HG02840 (cell line): Measurements from ENCODE around the gene NIPAL3.
"Not testable (repeated sequence)": the region's sequence is repeated elsewhere in the genome, so short reads cannot be mapped to it uniquely, and the experiment has no call there.

ENCODE experiments used
- ATAC-seq: cut with Tn5 transposase; IDR thresholded peaks from one replicate; pipeline ENCODE4 v1.9.1; 2021; ENCODE audit warnings: mild to moderate bottlenecking, moderate library complexity, moderate number of reproducible peaks; ENCODE audit not compliant: unreplicated experiment, low FRiP score

NIPAL3 gene

DNA sequence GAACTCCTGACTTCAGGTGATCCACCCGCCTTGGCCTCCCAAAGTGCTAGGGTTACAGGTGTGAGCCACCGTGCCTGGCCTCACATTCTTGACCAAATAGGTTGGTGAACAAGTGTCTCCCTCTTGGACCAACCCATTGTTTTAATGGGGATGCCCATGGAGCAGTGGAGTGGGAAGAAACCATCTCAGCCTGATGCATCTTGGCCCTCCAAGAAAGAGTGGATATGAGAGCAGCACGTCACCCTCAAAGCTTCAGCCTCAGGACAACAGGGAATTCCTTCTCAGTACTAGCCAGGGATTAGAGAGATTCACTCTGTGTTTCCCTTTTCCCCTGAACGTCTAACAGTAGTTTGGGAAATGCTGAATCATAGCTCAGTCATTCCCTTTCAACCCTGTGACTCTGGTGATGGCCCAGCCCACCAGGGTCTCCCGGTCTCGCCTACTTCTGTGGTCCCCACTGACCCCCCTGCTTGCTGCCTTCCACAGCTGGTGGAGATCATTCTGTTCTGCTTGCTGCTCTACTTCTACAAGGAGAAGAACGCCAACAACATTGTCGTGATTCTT, 37.4 kb downstream of the NIPAL3 start:
- no peak for ATAC-seq

DNA sequence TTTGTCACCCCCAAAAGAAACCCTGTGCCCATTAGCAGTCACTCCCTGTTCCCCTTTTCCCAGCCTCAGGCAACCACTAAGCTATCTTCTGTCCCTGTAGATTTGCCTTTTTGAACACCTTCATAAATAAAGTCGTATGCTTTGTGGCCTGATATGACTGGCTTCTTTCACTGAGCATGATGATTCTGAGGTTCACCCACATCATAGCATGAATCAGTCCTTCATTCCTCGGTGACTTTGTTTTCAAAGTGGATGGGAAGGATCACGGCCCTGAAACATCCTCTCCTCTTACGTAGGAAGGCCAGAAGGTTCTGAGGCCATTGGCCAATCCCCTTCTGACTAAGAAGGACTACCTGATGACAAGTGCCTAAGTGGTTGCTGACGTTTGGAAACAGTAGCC, 39.1 kb downstream of the NIPAL3 start:
- ATAC-seq = no peak

DNA sequence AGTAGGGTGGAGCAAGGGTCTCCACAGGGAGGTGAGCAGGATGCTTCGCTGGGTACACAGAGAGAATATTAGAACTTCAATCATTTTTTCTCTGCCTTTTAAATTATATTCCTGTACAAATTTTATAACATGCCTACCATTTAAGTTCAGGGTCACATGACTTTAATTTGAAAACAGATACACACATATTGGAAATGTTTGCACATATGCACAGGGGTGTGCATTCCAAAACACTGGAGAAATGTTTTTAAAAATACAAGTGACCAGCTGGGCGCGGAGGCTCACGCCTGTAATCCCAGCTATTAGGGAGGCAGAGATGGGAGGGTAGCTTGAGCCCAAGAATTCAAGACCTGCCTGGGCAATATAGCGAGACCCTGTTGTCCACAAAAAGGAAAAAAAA, 39.7 kb downstream of the NIPAL3 start:
- ATAC-seq = no peak

DNA sequence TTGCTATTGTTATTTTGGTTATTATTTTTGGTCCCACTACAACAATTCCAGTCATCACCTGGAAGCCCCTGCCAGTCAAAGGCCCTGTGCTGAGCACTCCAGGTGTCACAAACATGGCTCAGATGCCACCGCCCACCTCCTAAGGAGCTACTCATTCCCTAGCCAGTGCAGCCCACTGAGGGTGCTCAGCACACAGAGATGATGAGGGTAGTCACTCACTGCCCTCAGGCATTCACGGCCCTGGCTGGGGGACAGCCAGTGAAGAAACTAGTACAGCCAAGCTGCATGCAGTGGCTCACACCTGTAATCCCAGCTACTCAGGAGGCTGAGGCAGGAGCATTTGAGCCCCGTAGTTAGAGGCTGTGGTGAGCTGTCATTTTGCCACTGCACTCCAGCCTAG, 42.3 kb downstream of the NIPAL3 start:
- ATAC-seq = no peak

DNA sequence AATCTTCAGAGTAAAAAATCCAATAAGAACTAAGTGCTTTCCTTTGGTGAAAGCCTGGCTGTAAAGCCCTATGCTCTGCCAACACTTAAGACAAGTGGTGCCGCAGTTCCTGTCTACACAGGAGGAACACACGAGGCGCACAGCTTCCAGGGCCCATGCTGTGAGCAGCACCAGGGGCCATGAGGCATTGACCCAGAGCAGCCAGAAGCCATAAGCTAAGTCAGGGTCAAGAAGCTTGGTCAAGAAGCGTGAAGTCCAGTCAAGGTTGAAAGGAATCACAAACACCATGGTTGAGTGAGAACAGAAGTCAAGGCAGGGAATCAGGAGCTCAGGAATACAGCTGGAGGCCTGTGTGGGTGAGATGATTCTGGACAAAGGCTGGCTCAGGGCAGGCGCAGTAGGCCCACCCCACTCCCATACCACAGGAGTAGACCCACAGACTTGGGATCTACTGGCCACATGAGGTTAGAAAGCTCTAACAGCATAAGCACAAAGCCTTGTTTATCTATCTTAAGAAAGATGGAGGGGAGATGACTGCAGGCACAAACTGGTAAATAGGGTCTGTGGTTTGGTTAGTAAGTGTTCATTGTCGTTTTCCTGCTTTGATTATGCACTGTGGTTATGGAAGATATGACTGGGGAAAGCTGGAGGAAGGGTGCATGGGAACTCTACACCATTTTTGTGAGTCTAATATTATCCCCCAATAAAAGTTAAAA, 44.1 kb downstream of the NIPAL3 start:
- no peak for ATAC-seq

DNA sequence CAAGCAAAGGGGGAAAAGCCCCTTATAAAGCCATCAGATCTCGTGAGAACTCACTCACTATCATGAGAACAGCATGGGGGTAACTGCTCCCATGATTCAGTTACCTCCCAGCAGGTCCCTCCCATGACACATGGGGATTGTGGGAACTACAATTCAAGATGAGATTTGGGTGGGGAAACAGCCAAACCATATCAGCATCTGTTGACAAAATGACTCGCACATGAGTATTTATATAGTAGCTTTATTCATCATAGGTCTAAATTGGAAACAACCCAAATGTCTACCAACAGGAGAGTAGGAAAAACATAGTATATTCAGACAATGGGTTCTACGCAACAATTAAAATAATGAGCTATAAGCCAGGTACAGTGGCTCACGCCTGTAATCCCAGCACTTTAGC, 46.5 kb downstream of the NIPAL3 start:
- ATAC-seq = not testable (repeated sequence)

DNA sequence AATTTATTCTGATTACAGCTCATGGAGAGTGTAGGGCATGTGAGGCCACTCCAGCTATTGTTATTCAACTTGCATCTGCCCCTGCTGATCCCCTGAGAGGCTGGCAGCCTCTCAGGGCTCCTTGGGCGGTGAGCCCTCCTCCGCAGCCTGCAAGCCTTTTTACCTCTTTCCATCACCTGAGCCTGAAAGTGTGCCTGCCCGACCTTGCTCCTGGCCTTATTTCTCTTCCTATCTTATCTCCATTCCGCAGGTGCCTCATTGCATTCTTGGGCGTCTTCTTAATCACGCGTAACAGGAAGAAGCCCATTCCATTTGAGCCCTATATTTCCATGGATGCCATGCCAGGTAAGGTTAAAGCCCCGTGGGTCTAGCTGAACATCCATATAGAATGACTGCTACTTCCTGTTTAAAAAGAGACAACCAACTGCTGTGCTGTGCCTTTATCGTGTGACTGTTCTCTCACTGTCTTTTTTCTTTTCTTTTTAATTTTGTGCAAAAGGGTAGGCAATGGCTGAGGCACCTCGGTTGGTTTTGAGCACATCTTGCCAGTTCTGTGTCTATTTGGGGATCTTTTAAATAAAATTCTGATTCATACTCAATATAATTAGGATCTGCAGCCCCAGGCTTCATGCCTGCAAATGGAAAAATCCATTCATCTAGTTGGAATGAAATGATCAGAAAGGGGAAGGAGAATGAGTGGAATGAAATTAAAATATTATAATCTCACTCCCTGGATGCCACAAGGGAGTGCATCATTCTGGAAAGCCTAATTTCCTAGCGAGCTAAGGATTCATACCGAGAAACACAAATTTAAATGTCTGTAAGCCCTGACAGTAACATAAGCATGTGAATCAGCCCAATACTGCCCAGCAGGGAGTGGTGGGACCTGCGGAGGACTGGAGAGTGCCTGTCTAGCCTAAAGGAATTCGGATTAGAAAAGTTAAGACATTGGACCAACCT, 48.5 kb downstream of the NIPAL3 start:
- ATAC-seq = no peak

DNA sequence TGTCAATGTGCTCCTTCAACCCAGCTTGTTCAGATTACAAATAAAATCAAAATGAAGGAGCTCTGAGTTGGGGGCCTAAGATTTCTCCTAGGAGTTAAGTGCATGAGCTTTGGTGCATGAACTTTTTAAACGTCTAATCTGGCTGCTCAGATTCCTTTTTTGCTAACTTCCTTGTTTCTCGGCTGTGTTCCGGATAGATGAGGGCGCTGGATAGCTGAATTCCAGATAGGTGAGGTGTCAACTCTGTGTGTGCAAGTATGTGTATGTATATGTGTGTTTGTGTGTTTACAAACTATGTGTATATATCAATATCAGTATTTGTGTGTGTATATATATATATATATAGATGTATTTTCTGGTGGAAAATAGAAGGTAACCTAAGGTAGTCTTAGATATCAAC, 49.5 kb downstream of the NIPAL3 start:
- ATAC-seq = no peak

DNA sequence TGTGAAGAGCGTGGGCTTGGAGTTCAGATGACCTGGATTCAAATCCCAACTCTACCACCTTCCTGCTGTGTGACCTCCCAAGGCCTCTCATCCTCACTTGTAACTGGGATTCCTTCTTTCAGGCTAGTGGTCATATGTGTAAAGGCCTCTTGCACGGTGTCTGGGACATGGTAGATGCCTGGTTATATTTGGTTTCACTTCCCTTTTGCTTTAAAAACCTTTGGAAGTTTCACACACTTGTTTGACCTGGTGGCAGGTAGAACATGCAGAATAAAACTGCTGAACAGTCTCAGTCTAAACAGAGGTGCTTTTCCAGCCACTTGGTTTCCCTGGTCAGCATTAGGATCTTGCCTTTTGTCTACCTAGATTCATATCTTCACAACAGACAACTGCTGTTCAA, 50.0 kb downstream of the NIPAL3 start:
- ATAC-seq = no peak

DNA sequence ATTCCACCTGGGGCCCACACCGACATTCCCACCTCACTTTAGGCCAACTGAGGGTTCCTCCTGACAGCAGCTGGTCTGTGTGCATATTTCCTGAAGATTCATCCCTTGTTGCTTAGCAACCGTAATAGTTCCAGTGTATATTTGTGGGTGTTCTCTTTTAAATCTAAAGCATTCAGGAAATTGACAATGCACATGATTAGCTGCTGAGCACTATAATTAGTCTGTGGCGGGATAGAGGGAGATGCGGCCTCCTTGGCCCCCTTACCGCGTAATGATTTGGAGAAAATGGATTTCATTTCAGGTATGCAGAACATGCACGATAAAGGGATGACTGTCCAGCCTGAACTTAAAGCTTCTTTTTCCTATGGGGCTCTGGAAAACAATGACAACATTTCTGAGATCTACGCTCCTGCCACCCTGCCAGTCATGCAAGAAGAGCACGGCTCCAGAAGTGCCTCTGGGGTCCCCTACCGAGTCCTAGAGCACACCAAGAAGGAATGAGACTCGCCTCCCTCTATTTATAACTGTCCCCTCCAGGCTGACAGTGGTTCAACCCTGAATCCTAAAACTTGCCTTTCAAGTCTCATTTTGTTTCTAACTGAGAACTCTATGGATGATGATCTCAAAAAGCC, 53.2 kb downstream of the NIPAL3 start:
- no peak for ATAC-seq

DNA sequence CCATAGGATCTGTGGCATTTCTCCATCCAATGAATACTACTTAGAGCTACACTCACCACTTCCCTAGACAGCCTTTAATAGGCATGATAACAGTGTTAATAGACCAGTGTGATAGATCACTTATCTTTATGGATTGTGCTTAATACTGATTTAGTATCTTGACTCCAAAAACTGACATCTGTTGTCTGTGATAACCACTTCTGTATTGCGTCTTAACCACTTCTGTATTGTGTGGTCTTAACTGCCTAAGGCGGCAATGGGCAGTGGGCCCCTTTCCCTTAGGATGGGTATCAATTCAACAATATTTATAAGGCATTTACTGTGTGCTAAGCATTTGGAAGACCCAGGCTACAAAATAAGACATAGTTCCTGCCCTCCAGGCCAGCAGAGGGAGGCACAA, 55.0 kb downstream of the NIPAL3 start:
- ATAC-seq = no peak

DNA sequence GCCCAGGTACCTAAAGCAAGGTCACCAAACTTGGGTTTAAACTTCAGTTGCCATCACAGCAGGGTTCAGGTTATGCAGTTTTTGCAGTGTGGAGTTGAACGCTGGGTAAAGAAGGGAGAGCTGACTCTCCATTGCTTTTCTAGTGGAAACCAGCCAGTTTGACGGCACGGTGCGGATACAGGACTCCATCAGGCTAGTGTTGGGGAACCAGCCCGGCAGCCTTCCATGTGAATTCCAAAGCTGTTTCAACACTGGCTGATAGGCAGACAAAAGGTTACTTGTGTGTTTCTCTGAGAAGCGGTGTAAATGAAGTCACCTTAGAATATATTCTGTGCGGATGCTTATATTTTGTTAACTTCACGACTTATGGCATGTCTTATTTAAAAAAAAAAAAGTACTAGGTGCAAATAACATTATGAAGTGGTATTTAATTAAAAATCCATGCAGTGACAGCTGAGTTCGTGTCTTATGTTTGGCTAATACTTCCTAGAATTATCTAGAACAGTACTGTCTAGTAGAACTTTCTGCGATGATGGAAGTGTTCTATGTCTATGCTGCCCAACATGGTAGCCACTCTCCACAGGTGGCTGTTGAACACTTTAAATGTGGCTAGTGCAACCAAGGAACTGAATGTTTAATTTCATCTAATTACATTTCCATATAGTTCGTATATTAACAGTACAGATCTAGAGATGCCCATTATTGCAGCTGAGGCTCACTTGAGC, 57.1 kb downstream of the NIPAL3 start:
- ATAC-seq = no peak

DNA sequence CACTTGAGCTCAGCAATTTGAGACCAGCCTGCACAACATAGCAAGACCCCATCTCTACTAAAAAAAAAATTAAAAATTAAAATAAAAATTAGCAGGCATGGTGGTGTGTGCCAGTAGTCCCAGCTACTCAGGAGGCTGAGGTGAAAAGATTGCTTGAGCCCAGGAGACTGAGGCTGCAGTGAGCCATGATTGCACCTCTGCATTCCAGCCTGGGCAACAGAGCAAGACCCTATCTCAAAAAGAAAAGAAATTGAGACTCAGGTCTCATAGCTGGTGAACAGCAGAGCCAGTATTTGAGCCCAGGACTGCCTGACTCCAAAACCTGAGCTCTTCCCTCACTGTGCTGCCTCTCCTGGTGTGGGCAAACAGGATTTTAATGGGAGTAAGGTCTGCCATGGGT, 58.6 kb downstream of the NIPAL3 start:
- no peak for ATAC-seq

DNA sequence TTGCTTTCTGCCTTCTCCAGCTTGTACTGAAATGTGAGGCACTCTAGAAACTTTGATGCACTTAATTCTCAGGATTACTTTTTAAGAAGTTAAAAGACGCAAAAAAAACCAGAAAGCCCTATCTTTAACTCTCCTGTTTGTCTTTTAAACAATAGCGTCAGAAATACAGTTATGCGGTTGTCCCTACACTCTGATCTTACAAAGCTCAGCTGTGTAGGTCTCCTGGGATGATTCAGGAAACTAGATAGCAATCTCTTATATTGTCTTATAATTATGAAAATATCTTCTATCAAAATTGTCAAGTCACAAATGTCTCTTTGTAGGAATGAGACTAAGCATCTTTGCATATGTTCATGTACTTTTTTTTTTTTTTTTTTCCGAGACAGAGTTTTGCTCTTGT, 60.1 kb downstream of the NIPAL3 start:
- ATAC-seq = no peak

DNA sequence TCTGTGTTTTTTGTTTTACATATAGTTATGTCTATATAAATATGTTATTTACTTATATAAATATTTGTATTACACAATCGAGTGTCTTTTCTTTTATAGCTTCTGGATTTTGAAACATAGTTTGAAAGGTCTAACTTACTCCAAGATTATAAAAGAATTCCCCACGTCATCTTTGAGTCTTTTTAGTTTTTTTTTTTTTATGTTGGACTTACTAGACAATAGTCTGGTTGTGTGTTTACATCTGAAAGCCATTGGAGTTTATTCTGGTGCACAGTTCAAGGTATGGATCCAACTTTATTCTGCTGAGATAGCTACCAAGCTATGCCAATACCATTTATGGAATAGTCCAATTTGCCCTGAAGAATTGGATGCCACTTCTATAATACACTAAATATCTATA, 61.0 kb downstream of the NIPAL3 start:
- no peak for ATAC-seq

DNA sequence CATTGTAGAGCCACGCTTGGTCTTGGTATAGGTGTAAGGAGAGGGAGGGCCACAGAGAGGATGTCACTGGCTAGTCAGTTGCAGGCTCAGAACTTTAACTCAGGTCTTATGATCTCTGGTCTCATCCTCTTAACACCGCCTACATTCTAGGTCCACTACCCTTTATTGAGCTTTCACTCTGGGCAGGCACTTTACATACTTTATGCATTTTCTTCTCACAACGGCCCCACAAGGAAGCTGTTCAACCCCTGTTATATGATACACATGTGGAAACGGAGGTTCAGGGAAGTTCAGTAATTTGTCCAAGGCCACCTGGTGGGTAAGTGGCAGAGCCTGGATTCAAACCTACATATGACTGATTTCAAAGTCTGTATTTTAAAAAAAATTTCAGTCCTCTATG, 61.7 kb downstream of the NIPAL3 start:
- ATAC-seq = no peak

DNA sequence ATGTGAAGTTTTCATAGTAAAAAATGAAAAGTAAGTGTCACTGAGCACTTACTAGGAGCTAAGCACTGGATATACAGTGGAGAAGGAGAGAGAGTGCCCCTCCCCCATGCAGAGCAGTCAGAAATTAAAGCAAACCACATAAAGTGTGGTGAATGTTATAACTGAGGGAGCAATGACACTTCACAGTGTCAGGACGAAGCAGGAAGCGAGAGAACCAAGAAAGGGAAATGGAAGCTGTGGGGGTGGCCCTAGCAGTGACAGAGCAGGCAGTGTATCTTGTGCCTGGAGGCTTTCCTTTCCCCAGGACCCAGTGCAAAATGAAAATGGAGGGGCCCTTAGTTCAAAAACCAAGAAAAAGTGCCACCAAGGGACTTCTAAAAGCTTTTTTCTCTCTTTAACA, 65.5 kb downstream of the NIPAL3 start:
- ATAC-seq = no peak

DNA sequence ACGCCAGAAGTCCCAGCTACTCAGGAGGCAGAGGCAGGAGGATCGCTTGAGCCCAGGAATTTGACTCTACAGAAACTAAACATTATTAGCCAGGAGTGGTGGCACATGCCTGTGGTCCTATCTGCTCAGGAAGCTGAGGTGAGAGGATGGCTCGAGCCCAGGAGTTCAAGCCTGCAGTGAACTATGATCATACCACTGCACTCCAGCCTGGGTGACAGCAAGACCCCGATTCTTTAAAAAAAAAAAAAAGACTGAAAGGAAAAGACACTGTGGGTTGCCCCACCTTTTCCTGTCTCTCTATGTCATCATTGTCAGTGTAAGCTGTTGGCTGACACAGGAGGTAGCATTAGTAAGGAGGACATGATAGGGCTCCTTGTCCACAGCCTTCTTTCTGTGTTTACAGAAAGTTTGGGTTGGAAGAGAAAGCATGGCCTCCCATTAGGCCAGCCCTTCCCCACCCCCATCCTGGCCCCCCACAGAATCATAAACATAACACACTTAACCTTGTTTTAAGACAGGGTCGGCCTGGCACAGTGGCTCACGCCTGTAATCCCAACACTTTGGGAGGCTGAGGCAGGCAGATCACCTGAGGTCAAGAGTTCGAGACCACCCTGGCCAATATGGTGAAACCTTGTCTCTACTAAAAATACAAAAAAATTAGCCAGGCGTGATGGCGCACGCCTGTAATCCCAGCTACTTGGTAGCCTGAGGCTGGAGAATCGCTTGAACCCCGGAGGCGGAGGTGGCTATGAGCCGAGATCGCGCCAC, 66.4 kb downstream of the NIPAL3 start:
- no peak for ATAC-seq

DNA sequence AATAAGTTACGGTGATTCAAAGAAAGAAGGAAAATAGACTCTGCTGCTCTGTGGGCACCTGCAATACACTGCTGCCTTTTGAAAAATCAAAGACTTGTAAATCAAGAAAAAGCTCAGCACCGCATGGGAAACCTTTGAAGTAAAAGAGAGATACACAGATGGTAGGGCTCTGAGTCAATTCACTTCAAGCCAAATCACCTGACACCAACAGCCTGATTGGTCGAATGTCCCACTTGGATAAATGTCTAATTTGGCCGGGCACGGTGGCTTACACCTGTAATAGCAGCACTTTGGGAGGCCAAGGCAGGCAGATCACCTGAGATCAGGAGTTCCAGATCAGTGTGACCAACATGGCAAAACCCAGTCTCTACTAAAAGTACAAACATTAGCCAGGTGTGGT, 67.8 kb downstream of the NIPAL3 start:
- no peak for ATAC-seq

DNA sequence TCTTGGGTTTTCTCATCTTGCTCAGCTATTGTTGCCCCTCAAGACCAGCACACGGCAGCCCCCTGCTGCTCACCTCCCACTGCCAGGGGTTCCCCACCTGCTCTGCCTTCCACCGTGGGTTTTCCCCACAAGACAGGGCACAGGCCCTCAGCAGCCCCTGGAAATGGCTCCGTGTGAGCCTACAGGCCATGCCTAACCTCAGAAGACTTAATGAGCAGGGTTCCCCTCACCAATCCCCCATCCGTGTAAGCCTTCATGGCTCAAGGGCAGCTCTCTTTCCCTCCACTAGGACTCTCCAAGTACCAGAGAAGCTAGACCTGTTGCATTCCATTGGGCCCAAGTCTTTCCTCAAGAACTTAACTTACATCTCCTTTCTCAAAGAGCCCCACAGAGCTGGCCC, 68.6 kb downstream of the NIPAL3 start:
- ATAC-seq = no peak
